ENCODE results near the gene FBXO15.

GRCh38 chr18:74184875-74185274, 37.2 kb upstream of the FBXO15 start:
- TF ChIP-seq IRF2 (CRISPR knock-in tag; IDR thresholded peaks at IDR 0.05) (no peak), ZNF317 (CRISPR knock-in tag; IDR thresholded peaks at IDR 0.05) (no peak), USF2 (IDR thresholded peaks at IDR 0.05; ENCODE audit: low read depth, low read length) (no peak), USF2 (CRISPR knock-in tag; IDR thresholded peaks at IDR 0.05; ENCODE audit: borderline replicate concordance) (no peak), E2F5 (CRISPR knock-in tag; conservative IDR thresholded peaks at IDR 0.05) (no peak), ZBTB8A (CRISPR knock-in tag; IDR thresholded peaks at IDR 0.05; ENCODE audit: borderline replicate concordance, low read depth) (no peak), ZNF687 (CRISPR knock-in tag; IDR thresholded peaks at IDR 0.05) (no peak), TAF1 (CRISPR knock-in tag; IDR thresholded peaks at IDR 0.05) (no peak), HOXA7 (CRISPR knock-in tag; IDR thresholded peaks at IDR 0.05) (no peak)
